ENCODE data around the gene MAP2K5. TPM values are rescaled to one million over a fixed set of nuclear protein-coding genes. Genes with fewer than 3 reads are reported as not detected.
"Not testable (repeated sequence)": the region's sequence is repeated elsewhere in the genome, so short reads cannot be mapped to it uniquely, and the experiment has no call there.

Gene MAP2K5
- total and polyA plus RNA-seq, 2 donors from 2014 or later, result 14.1 to 18.6 TPM

DNA sequence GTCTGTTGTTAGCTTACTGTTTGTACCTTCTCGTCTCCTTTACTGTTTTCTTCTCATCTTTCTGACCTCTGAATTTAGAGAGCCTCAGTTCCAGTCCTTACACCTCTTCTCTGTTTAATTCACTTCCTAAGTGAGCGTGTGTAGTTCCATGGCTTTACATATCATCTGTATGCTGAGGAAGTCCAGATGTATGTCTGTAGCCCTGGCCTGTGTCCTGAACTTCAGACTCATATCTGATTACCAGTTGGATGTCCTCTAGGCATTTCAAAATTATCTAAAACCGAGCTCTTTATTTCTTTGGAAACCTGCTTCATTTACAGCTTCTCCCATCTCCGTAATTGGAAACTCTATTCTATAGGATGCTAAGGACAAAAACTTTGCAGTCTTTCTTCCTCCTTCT lies 75.8 kb downstream of the MAP2K5 start:
- H3K4me1 ChIP-seq (ENCODE audit: control insufficient read depth in 2 of 3, insufficient read depth in 2 of 3, low read depth in 1 of 3, low read length in 3 of 3), result no peaks in the 10 kb centered on the region
- no peaks in the 10 kb centered on the region for H3K27me3 ChIP-seq (ENCODE audit: control insufficient read depth, insufficient read depth, low read length)
- TF ChIP-seq, protein P1, sequence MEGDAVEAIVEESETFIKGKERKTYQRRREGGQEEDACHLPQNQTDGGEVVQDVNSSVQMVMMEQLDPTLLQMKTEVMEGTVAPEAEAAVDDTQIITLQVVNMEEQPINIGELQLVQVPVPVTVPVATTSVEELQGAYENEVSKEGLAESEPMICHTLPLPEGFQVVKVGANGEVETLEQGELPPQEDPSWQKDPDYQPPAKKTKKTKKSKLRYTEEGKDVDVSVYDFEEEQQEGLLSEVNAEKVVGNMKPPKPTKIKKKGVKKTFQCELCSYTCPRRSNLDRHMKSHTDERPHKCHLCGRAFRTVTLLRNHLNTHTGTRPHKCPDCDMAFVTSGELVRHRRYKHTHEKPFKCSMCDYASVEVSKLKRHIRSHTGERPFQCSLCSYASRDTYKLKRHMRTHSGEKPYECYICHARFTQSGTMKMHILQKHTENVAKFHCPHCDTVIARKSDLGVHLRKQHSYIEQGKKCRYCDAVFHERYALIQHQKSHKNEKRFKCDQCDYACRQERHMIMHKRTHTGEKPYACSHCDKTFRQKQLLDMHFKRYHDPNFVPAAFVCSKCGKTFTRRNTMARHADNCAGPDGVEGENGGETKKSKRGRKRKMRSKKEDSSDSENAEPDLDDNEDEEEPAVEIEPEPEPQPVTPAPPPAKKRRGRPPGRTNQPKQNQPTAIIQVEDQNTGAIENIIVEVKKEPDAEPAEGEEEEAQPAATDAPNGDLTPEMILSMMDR (IDR thresholded peaks at IDR 0.05; ENCODE audit: borderline replicate concordance, extremely low read depth, insufficient read depth), result no peak
- H3K36me3 ChIP-seq (ENCODE audit: control insufficient read depth in 2 of 3, insufficient read depth in 3 of 3, low read length in 3 of 3), result no peaks in the 10 kb centered on the region
- no peak for DNase-seq
- FAIRE-seq, result no peak
- H3K4me3 ChIP-seq (ENCODE audit: low read length in 3 of 3), result no peak overlapping the region
- H3K9ac ChIP-seq (ENCODE audit: low read length in 3 of 3), result no peak overlapping the region
- no peak overlapping the region for H3K27ac ChIP-seq (ENCODE audit: low read depth in 2 of 2, low read length in 2 of 2)
- intact Hi-C loops (cut with DNase I), result no loop called here
- H3K9me3 ChIP-seq (ENCODE audit: control insufficient read depth in 2 of 3, insufficient read depth in 1 of 3, low read length in 3 of 3), result no peaks in the 10 kb centered on the region

DNA sequence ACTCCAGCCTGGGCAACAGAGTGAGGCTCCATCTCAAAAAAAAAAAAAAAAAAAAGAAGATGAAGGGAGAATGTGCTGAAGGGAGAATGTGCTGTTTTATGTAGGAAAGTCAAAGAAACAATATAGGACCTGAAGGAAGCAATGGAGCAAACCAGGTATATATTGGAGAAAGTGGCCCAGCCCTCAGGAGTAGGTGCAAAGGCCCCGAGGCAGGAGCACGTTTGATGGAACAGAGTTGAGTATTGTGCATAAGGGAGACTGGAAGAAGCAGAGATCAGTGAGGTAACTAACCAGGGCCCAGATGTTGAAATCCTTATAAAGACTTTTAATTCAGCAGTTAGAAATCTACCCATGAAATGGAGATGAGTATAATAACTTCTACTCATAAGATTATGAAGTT lies 79.6 kb downstream of the MAP2K5 start:
- Histone ChIP-seq H3K9ac (ENCODE audit: low read length in 3 of 3) (no peak overlapping the region), H3K4me3 (ENCODE audit: low read length in 3 of 3) (no peak overlapping the region), H3K4me1 (ENCODE audit: control insufficient read depth in 2 of 3, insufficient read depth in 2 of 3, low read depth in 1 of 3, low read length in 3 of 3) (no peaks in the 10 kb centered on the region), H3K9me3 (ENCODE audit: control insufficient read depth in 2 of 3, insufficient read depth in 1 of 3, low read length in 3 of 3) (no peaks in the 10 kb centered on the region), H3K27ac (ENCODE audit: low read depth in 2 of 2, low read length in 2 of 2) (no peak overlapping the region), H3K36me3 (ENCODE audit: control insufficient read depth in 2 of 3, insufficient read depth in 3 of 3, low read length in 3 of 3) (no peaks in the 10 kb centered on the region), H3K27me3 (ENCODE audit: control insufficient read depth, insufficient read depth, low read length) (no peaks in the 10 kb centered on the region)
- TF ChIP-seq, protein P1 (IDR thresholded peaks at IDR 0.05; ENCODE audit: borderline replicate concordance, extremely low read depth, insufficient read depth), result no peak
- no peak for FAIRE-seq
- DNase-seq, result no peak
- intact Hi-C loops (cut with DNase I), result no loop called here

DNA sequence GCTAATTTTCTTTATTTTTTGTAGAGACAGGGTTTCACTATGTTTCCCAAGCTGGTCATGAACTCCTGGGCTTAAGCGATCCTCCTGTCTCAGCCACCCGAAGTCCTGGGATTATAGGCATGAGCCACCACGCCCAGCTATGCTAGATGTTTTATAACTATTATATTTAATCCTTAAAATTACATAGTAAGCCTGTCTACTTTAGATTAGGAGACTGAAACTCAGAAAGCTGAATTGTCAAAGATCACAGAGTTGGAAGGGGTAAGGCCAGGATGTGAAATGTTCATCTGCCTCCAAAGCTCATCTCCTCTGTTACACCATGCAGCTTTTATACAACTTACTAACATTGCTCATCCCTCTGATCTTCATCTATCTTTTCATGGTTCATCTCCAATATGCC lies 89.8 kb downstream of the MAP2K5 start:
- TF ChIP-seq, protein P1 (IDR thresholded peaks at IDR 0.05; ENCODE audit: borderline replicate concordance, extremely low read depth, insufficient read depth), result no peak
- no peak overlapping the region for H3K4me3 ChIP-seq (ENCODE audit: low read length in 3 of 3)
- intact Hi-C loops (cut with DNase I), result no loop called here
- H3K36me3 ChIP-seq (ENCODE audit: control insufficient read depth in 2 of 3, insufficient read depth in 3 of 3, low read length in 3 of 3), result peaks cover 0 to 4% (median 2%) of the 10 kb centered on the region in 3 donors
- FAIRE-seq (no peak), DNase-seq (no peak)
- H3K27ac ChIP-seq (ENCODE audit: low read depth in 2 of 2, low read length in 2 of 2), result no peak overlapping the region
- H3K9ac ChIP-seq (ENCODE audit: low read length in 3 of 3), result no peak overlapping the region
- H3K9me3 ChIP-seq (ENCODE audit: control insufficient read depth in 2 of 3, insufficient read depth in 1 of 3, low read length in 3 of 3), result no peaks in the 10 kb centered on the region
- no peaks in the 10 kb centered on the region for H3K27me3 ChIP-seq (ENCODE audit: control insufficient read depth, insufficient read depth, low read length)
- H3K4me1 ChIP-seq (ENCODE audit: control insufficient read depth in 2 of 3, insufficient read depth in 2 of 3, low read depth in 1 of 3, low read length in 3 of 3), result no peaks in the 10 kb centered on the region

DNA sequence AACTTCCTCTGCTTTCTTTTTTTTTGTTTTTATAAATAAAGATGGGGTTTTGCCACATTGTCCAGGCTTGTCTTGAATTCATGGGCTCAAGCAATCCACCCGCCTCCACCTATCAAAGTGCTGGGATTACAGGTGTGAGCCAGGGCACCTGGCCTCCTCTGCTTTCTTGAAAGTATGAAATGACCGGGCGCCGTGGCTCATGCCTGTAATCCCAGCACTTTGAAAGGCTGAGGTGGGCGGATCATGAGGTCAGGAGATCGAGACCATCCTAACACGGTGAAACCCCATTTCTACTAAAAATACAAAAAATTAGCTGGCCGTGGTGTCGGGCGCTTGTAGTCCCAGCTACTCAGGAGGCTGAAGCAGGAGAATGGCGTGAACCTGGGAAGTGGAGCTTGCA lies 93.4 kb downstream of the MAP2K5 start:
- FAIRE-seq; H3K27ac ChIP-seq (ENCODE audit: low read depth in 2 of 2, low read length in 2 of 2); H3K9me3 ChIP-seq (ENCODE audit: control insufficient read depth in 2 of 3, insufficient read depth in 1 of 3, low read length in 3 of 3); H3K36me3 ChIP-seq (ENCODE audit: control insufficient read depth in 2 of 3, insufficient read depth in 3 of 3, low read length in 3 of 3); intact Hi-C loops (cut with DNase I); H3K27me3 ChIP-seq (ENCODE audit: control insufficient read depth, insufficient read depth, low read length); H3K4me3 ChIP-seq (ENCODE audit: low read length in 3 of 3); DNase-seq; H3K9ac ChIP-seq (ENCODE audit: low read length in 3 of 3); H3K4me1 ChIP-seq (ENCODE audit: control insufficient read depth in 2 of 3, insufficient read depth in 2 of 3, low read depth in 1 of 3, low read length in 3 of 3): not testable (repeated sequence)
